Activated T-cell treated with anti-CD3 and anti-CD28 coated beads for 4 hours (primary cell): Measurements from ENCODE around the gene UBR3.
A peak's percentile ranks its signal among the peaks of the same experiment; 100 is the strongest.
"Not testable (repeated sequence)": the region's sequence is repeated elsewhere in the genome, so short reads cannot be mapped to it uniquely, and the experiment has no call there.

Source experiments
- DNase-seq: peaks from one replicate; pipeline ENCODE4 v3.0.0-alpha.2; 2020

The UBR3 gene

GRCh38 chr2:169824373-169825333, 2.6 kb upstream of the UBR3 start, which contains the start of gene METTL5:
Gene METTL5, minus strand, starts transcription at chr2:169824905. Its CDS starts 308 bp downstream, at chr2:169824597.
- DNase-seq, result peak; percentile 68

GRCh38 chr2:169828141-169828811, 1.0 kb downstream of the UBR3 start:
- peak; percentile 53 for DNase-seq

- DNase-seq, result no peak
Measured at GRCh38 chr2:169834401-169834800, 7.1 kb downstream of the UBR3 start.

GRCh38 chr2:169838743-169839489, 11.7 kb downstream of the UBR3 start:
- DNase-seq, result no peak

- DNase-seq, result no peak
Measured at GRCh38 chr2:169839954-169840746, 12.9 kb downstream of the UBR3 start.

- no peak for DNase-seq
Measured at GRCh38 chr2:169840747-169841142, 13.5 kb downstream of the UBR3 start.

GRCh38 chr2:169841625-169842024, 14.4 kb downstream of the UBR3 start:
- DNase-seq, result not testable (repeated sequence)

GRCh38 chr2:169845016-169845415, 17.8 kb downstream of the UBR3 start:
- DNase-seq, result no peak

- DNase-seq, result not testable (repeated sequence)
Measured at GRCh38 chr2:169848959-169849693, 21.9 kb downstream of the UBR3 start.

GRCh38 chr2:169849710-169850109, 22.5 kb downstream of the UBR3 start:
- no peak for DNase-seq

- no peak for DNase-seq
Measured at GRCh38 chr2:169853041-169853668, 25.9 kb downstream of the UBR3 start.

GRCh38 chr2:169855281-169856258, 28.3 kb downstream of the UBR3 start:
- not testable (repeated sequence) for DNase-seq

GRCh38 chr2:169859423-169859822, 32.2 kb downstream of the UBR3 start:
- DNase-seq, result no peak

- DNase-seq, result no peak
Measured at GRCh38 chr2:169860149-169860548, 32.9 kb downstream of the UBR3 start.

- no peak for DNase-seq
Measured at GRCh38 chr2:169862816-169863215, 35.6 kb downstream of the UBR3 start.

GRCh38 chr2:169865492-169865891, 38.2 kb downstream of the UBR3 start:
- DNase-seq, result no peak

GRCh38 chr2:169866230-169866629, 39.0 kb downstream of the UBR3 start:
- DNase-seq, result not testable (repeated sequence)

- no peak for DNase-seq
Measured at GRCh38 chr2:169867579-169867978, 40.3 kb downstream of the UBR3 start.

GRCh38 chr2:169868951-169869350, 41.7 kb downstream of the UBR3 start:
- DNase-seq, result no peak

- not testable (repeated sequence) for DNase-seq
Measured at GRCh38 chr2:169871369-169871768, 44.1 kb downstream of the UBR3 start.
